Mammary epithelial cell (primary cell): ENCODE data around the gene PTPRM.

Experiments used
- CTCF ChIP-seq, 2 donors: IDR thresholded peaks in 1 of 2; conservative IDR thresholded peaks in 1 of 2; 2 replicates each; pipeline ENCODE4 v1.5.1; 2011 to 2012; ENCODE audit warnings: inconsistent platforms in 2 of 2, low read length in 2 of 2, mild to moderate bottlenecking in 2 of 2, control low read depth in 1 of 2, low read depth in 1 of 2; ENCODE audit not compliant: insufficient read depth in 1 of 2; ENCODE audit errors: extremely low read depth in 1 of 2
- EZH2 ChIP-seq: IDR thresholded peaks from 2 replicates; pipeline ENCODE4 v1.6.1; 2012; ENCODE audit warnings: low read length, inconsistent platforms, borderline replicate concordance

GRCh38 chr18:8260827-8261226 lies 693.7 kb downstream of the PTPRM start:
- TF ChIP-seq CTCF (conservative IDR thresholded peaks at IDR 0.05 in 1 of 2, IDR thresholded peaks at IDR 0.05 in 1 of 2; ENCODE audit: extremely low read depth in 1 of 2, insufficient read depth in 1 of 2, low read depth in 1 of 2, low read length in 2 of 2) (no peak), EZH2 (no peak)
